NCI-H2227 (cell line): ENCODE results near the gene GALNT10.

Source experiments
- DNase-seq: peaks from one replicate; lab custom pipeline; 2025; ENCODE audit not compliant: unreplicated experiment; lab: John Stamatoyannopoulos, UW

GALNT10 gene

DNA sequence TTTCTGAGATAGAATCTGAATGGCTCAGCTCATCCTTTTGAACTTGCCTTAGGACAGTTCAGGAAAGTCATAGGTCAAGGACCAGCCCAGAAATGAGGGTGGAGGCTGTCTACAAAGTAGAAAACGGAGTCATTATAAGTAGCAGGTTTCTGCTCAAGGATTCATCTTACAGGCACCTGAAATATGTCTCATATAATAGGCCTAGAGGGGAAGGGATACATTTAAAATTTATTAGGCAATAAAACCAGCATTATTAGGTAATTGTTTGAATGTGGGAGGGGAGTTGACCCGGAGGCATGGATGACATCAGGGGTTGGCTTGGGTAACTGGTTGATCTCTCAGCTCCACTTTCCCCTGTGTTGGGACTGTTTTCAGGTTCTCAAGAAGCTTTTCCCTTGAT is 11.9 kb upstream of the GALNT10 start:
- no peak for DNase-seq

DNA sequence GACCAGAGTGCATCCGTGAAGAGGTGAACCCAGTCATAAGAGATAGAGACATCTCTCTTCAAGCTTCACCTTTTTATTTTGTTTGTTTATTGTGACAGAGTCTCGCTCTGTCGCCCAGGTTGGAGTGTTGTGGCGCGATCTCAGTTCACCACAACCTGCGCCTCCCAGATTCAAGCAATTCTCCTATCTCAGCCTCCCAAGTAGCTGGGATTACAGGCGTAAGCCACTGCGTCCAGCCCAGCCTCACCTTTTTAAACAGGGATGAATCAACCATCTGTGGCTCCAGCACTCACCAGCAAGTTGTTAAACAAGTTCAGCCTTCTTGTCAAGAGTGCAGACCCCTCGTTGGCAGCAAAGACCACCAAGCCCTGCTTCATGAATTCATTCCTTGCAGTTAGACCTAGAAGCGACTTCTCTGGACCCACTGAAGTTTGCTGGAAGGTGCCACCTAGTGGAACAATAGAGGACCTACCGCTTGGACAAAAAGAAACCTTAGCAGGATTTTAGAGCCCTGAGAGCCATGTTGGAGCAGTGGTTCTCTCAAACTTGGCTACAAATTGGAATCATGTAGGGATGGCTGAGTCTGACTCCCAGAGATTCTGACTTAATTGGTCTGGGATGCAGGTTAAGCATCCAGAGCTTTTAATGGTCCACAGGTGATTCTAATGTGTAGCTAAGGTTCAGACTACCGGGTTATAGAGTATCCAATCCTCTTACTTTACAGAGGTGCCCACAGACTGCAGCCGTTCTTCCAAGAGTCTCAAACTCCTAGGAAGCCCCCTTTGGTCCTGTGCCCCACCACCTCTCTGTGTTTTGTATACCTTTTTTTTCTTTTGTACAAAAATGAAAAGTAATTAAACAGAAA is 10.5 kb upstream of the GALNT10 start:
- peak; percentile 50 for DNase-seq

DNA sequence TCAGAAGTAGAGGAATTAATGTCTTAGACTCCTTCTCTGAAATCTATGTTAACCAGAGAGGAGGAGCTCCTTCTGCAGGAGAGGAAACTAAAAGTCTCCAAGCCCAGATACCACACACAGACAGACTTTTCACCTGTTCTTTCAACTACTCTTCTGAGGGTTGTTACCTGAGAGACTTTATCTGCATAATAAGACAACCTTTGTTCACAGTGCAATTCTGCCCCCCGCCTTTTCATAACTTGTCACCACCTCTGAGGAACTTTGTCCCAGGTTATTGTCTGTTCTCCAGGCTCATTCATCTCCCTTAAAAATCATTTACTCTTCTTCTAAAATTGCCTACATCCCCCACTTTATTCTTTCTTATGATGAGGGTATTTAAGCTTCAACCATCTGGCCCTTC is 9.4 kb upstream of the GALNT10 start:
- no peak for DNase-seq

DNA sequence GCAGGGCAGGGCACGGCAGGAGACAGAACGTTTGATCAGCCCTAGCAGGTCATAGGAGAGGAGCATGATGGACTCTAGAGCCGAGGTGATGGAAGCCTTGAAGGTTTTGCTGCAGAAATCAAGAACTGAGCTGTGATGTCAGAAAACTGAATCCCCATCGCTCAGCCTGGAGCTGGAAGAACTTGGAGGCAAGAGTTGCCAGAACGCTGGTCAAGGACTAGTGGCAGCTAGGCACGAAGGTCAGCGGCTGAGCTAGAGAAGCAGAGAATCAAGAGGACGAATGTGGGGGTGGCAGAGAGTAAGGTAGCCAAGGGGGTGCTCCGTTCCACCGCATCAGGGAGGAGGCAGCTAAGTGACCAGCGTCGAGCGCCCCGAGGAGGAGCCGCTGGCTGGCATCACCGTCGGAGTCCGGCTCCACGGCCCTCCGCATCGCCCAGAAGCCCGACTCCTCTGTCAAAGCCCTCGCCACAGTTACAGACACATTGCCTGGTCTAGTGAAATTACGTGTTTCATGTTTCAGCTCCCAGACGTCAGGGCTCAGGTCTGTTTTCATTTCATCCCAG is 1.2 kb upstream of the GALNT10 start:
- DNase-seq, result no peak

DNA sequence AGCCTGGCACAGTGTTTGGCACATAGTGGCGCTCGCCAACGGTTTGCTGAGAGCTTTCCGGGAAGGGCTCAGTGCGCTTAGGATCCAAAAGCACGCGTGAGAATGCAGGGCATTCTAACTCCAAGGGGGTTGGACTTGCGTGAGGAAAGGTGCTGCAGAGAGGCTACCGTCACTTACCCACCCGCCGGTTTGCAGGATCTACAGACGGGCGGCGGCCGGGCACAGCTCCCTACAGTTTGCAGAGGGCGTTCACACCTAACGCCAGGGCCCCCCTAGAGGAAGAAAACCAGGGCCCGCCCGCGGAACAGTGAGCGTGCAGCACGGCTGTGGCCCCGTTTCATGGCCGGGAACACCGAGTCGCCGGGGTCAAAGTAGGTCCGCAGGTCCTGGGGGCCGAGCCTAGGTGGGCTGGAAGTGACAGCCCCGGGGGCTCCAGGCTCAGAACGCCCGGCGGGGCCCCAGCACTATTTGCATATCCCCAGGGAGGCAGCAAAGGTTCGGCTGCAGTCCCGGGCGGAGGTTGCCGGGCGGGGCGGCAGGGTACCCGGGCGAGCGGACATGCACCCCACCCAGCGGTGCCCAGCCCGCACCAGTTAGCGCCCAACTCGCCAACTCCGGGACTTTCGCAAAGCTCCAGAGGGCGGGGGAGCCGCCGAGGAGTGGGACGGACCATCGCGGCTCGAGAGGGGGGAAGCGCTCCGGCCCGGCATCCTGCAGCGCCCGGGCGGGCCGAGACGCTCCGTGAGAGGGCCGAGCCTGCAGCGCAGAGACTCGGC is 526 bp upstream of the GALNT10 start:
- peak; percentile 72 for DNase-seq

DNA sequence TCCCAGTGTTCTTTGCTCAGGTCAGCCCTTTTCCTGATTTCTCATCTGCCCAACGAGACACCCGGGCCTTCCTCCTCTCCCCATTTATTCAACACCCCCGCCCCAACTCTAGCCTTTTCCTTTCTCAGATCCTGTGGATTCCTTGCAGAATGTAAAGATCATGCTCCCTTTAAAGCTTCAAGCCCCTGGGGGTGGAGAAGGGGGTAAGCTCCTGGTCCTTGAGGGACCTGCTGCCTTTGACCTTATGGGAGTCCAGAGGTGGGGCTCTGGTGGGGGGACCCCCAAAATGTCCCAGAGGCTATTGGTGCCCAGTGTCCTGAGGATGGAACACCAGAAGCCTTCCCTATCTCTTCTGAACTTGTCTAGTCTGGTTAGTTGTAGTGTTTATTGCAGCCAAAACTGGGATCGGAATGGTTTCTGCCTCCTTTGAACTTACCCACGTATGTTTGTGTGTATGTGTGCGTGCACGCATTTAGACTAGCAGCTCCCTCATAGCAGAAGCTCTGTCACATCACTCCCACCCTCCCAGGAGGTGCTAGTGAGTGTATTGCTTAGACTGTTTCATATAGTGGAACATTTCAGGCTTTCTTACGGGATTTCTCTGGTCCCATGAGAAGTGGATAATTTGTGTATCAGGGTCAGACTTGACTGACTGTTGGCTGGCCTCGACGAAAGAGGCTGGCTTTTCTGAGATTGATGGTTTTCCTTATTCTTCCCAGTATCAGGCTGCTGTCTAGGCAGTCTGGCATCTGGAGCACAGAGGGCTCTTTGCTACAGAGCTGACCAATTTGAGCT is 1.1 kb downstream of the GALNT10 start:
- DNase-seq, result peak; percentile 31

DNA sequence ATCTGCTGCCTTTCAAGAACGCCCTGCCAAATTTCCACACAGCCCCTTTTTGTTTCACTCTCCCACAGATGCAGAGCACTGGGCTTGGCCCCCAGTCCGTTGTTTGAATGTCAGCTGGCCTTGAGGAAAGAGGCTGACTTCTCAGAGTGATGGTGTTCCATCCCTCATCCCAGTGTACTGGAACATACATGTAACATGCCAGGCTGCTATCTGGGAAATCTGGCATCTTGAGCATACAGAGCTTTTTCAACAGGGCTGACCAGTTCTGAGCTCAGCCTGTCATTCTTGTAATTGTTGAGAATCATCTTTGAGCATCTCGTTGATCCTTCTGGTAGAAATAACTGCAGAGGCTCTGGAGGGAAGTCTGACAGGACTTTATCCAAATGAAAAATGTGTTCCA is 2.8 kb downstream of the GALNT10 start:
- no peak for DNase-seq

DNA sequence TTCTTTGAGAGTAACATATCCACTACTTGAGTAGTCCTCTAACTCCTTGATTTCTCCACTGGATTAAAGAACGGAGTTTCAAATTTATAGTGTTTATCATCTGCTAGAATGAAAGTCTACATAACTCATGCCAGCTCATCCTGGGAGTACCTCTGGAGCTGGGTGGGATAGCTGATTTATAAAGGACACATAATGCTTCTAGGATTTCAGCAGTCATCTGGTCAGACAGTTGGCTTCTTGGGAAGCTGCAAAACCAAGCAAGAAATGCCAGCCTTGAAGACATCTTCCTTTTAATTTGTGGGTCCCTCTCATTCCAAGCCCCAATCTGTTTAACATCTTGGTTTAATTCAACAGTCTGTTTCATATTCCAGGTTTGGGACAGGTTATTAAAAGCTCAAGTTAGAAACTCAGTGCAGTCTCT is 3.2 kb downstream of the GALNT10 start:
- no peak for DNase-seq

DNA sequence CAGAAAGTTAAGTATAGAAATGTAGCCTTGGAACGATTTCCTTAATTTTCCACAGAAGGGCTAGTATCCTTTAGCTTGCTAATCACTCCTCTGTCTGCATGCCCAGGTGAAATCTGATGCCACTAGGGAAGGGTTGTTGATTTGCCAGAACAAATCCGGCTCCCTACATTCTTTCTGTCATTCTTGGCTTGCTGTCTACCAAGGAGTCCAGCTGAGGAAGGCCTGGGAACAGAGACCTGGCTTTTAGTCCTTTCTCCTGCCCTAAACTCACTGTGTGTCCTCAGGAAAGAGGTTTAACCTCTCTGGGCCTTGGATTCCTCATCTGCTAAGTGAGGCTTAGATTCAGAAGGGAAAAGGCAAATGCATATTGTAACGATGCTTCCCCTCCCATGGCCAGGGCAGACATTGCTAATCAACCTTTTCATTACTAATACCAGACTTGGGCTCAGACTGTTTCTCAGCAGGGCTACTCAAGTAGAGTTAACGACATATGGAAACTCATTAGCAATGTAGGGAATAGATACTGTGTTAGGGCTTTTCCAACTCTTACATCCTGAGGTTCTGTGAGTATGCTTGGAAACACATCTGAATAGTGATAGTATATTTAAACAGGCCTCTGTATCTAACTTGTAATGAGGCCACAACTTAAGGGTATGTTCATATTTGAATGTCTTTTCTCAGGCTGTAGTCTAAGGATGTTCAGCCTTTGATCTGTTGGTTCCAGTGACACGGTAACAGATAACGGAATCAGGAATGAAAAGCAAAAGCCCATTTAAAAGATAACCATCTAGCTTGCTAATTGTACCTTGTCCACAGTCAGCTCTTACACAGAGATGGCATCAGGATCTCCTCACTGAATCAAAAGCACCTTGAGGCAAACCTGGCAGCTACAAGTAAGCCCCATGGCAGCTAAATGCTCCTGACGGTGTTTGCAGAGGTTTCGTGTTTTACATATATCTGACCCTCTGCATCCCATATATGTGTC is 4.1 kb downstream of the GALNT10 start:
- no peak for DNase-seq

DNA sequence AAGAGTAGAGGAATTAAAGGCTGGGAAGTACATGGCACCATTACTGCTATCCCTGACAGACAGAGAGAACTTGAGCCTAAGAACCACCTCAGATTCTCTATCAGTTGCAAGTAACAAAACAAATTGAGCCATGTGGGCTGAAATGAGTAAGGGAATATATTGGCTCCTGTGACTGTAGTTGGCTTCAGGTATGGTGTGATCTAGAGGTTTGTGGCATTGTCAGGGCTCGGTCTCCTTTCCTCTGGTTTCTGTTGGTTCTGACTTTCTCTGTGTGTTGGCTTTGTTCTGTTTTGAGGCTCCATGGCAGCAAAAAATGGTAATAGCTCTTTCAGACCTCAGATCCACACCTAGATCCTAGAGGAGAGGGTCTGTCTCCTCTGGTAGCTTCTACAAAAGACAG is 5.7 kb downstream of the GALNT10 start:
- DNase-seq, result no peak

DNA sequence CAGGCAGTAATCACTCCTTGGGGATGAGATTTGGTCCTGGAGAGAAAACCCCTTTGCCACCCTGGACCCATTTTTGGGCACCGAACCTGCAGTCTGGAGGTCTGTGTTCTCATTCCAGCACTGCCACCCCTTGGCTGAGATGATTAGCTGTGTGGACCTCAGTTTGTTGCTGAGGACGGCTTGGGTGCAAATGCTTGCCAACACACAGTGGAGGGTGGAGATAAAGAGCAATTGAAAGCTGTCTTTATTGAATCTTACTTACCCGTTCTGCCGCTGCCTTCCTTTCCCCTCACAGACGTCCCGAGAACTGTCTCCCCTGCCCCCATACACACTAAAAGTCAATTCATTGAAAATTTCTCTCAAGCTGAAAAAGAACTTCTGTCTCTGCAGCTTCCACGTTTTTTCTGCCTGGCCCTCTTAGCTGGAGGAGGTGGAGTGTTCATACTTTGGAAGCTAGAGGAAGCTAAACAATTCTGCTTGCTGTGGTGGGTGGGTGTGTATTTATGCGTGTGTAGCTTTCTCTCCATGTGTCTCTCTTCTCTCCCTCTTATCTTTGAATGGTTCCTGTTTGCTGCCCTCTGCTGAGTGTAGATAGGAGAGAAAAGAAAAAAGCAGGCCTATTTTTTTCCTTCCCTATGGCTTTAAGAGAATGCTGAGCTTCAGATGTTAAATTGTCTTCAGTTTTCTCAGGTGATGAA is 6.6 kb downstream of the GALNT10 start:
- DNase-seq, result peak; percentile 35

DNA sequence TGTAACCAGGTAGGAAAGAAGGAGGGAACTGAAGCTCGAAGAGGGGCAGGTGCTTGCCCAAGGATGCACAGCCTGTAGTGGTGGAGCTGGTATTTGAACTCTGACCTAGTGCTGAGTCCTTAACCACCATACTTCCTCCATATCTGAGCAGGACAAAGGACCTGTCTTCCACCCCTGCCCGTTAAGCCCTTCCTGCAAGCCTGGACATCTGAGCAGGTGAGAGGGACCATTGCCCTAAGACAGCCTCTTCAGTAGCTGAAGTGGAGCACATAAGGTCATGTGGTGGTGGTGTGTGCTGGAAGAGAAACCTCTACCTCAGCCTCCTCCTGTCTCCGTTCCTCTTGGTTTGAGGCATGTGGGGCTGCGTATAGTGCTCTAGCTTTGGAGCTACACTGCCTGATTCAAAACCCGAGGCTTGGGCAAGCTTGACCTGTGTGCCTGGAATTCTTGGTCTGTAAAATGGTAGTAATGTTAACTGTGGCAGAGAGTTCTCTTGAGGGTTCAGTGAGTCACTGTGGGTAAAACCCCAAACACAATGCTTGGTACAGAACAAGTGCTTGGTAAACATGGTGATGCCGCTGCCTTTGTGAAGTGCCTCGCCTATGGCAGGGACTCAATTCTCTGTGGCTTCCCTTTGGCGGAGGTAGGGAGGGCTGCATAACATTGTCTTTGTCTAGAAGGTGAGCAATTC is 7.4 kb downstream of the GALNT10 start:
- no peak for DNase-seq

DNA sequence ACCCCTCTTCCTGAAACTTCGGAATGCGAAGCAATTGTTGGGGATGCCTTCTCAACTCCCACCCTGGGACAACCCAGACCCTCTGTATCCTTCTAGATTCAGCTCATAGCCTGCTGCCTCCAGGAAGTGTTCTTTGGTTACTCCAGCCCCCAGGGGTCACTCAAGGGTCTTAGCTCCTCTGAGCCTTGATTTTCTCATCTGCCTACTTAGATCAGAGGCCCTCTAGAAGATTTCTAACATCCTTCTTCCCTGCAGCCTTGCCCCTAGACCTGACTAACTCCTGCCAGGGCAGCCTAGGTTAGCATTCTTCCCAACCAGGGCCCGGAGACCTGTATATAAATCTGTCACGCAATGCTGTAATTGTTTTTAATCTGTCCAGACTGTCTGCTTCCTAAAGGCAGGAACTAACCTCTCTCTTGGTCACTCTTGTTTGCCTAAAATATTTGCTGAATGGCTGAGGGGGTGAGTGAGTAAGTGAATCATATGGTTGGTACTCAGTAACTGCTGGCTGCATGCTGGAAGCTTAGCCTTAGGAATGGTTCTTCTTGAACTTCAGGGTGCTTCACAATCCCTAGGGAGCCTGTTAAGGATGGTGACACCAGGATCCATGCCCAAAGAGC is 8.2 kb downstream of the GALNT10 start:
- no peak for DNase-seq

DNA sequence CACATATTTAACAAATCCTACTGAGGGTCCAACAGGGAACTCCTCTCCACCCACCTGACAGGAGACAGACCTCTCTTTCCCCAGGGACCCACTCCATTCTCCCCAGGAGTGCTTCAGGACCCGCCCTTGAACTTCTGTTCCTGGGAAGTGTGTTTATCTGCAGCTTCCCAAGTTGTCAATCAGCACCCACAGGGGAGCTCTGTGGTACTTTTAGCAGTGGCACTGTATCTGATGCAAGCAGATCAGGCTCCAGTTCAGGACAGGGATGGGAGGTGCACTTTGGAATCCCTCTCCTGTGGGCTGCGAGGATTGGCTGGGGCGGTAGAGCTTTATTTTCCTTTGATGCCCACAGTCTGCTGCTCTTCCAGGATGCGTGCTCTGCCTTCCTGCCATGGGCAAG is 8.7 kb downstream of the GALNT10 start:
- DNase-seq, result no peak

DNA sequence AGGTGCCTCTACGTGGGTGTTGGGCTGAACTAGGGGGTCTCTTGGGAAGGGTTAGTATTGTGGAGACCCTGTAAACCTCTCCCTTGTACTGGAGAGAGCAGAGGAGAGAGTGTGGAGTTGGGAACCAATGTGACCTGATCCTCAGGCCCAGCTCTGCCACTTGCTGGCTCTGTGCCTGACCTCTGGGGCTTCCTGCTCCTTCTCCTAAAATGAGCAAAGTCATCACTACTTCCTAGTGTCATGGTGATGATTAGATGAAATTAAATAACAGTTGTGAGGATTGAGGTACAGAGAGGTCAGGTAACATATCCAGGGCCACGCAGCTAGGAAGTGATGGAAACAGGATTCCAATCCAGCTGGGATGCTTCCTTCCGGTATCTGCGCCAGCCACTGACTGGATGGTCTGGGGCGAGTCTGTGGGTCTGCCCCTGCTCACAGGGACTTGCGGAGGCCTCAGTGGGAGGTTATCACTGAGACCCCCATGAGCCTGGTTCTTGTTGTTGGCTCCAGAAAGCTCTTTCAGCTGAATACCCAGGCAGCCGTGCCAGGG is 9.2 kb downstream of the GALNT10 start:
- DNase-seq, result no peak

DNA sequence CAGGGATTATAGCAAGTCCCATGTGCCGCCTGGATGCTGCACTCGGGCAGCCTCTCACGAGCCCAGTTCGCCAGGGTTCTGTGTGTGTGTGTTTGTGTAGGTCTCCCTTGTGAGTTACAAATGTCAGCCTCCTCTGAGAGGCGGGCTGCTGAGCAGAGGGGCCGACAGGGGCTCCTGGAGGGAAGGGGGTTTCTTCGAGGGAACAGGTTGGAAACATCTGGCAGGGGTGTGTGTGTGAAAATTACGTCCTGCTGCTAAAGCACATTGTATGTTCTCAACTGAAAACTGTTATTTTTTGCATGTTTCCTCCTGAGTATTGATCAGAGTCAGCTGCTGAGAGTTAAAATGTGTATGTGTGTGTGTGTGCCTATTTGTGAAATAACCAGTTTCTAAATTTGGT is 9.7 kb downstream of the GALNT10 start:
- DNase-seq, result no peak

DNA sequence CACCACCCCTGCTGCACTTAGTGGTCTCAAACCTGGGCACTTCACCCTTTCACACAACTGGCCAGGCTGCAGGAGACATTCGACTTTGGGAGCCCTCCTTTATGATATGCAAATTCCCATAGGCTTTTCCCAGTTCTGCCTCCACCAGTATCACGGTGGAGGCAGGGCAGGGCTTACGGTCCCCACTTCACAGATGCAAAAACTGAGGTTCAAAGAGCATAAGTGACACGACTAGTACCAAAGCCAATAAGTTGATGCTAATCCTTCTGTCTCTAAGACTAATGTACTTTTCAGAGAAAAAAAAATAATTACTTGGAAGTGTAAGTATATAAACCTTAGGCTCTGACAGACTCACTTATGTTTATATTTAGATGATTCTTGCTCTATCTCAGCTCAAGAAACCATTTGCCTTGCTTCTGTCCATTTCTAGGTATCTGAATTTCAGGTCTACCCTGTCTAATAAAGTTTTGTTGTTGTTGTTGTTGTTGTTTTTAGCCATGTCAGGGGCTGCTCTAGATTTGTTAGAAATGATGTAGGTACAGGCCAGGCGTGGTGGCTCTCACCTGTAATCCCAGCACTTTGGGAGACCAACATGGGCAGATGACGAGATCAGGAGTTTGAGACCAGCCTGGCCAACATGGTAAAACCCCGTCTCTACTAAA is 10.7 kb downstream of the GALNT10 start:
- DNase-seq, result no peak
